MM.1S (cell line): ENCODE measurements around the gene EFNB3.

ENCODE experiments used
- EZH2 ChIP-seq: fragments of 300-600 bp; sonication (generic); optimal IDR thresholded peaks from 2 replicates; pipeline ENCODE3; 2017; ENCODE audit warnings: low read depth, mild to moderate bottlenecking, antibody characterized with exemption, low read length, mixed read lengths
- TF ChIP-seq, protein P1 (sequence below): fragments of 300-600 bp; sonication (generic); IDR thresholded peaks from 2 replicates; pipeline ENCODE4 v1.5.1; 2016; ENCODE audit warnings: antibody characterized with exemption, low read length, mixed read lengths

DNA sequence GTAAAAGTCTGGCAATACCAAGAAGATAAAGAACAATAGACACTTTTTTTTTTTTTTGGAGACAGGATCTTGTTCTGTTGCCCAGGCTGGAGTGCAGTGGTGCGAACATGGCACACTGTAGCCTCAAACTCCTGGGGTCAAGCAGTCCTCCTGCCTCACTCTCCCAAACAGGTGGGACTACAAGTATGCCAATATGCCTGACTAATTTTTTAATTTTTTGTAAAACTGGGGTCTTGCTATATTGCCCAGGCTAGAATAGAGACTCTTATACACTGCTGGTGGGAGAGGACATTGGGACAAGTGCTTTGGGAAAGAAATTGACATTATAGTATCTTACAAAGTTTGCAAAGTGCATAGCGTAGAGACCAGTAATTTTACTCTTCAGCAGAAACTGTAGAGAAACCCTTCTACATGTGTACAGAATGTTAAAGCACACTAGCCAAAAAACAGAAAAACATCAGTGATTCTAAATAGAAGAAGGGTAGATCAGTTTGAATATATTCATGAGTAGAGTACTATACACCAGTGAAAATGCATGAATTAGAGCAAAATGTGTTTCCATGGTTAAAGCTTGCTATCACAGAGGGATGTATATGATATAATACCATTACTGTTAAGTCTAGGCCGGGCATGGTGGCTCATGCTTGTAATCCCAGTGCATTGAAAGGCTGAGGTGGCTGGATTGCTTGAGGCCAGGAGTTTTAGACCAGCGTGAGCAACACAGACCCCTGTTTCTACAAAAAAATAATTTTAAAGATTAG lies 7.0 kb upstream of the EFNB3 start:
- TF ChIP-seq, protein P1, sequence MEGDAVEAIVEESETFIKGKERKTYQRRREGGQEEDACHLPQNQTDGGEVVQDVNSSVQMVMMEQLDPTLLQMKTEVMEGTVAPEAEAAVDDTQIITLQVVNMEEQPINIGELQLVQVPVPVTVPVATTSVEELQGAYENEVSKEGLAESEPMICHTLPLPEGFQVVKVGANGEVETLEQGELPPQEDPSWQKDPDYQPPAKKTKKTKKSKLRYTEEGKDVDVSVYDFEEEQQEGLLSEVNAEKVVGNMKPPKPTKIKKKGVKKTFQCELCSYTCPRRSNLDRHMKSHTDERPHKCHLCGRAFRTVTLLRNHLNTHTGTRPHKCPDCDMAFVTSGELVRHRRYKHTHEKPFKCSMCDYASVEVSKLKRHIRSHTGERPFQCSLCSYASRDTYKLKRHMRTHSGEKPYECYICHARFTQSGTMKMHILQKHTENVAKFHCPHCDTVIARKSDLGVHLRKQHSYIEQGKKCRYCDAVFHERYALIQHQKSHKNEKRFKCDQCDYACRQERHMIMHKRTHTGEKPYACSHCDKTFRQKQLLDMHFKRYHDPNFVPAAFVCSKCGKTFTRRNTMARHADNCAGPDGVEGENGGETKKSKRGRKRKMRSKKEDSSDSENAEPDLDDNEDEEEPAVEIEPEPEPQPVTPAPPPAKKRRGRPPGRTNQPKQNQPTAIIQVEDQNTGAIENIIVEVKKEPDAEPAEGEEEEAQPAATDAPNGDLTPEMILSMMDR: no peak
- TF ChIP-seq EZH2: no peak
